ENCODE measurements around the gene LYRM9. TPM values are rescaled to one million over a fixed set of nuclear protein-coding genes. Genes with fewer than 3 reads are reported as not detected.

The LYRM9 gene
- total RNA-seq, 1 donor from 2014 or later, result 8.3 TPM

GRCh38 chr17:27860971-27861664 lies 32.0 kb downstream of the LYRM9 start:
- Histone ChIP-seq H3K9me3 (replicated peaks) (no peaks in the 10 kb centered on the region), H3K4me3 (no peak overlapping the region), H3K27me3 (ENCODE audit: low read depth) (no peaks in the 10 kb centered on the region), H3K36me3 (no peaks in the 10 kb centered on the region), H3K4me1 (no peaks in the 10 kb centered on the region), H3K27ac (replicated peaks) (no peak overlapping the region)
- intact Hi-C loops (cut with micrococcal nuclease), result no loop called here
- TF ChIP-seq CTCF (IDR thresholded peaks at IDR 0.05; ENCODE audit: borderline replicate concordance), result no peak
- DNase-seq, result no peak

DNA sequence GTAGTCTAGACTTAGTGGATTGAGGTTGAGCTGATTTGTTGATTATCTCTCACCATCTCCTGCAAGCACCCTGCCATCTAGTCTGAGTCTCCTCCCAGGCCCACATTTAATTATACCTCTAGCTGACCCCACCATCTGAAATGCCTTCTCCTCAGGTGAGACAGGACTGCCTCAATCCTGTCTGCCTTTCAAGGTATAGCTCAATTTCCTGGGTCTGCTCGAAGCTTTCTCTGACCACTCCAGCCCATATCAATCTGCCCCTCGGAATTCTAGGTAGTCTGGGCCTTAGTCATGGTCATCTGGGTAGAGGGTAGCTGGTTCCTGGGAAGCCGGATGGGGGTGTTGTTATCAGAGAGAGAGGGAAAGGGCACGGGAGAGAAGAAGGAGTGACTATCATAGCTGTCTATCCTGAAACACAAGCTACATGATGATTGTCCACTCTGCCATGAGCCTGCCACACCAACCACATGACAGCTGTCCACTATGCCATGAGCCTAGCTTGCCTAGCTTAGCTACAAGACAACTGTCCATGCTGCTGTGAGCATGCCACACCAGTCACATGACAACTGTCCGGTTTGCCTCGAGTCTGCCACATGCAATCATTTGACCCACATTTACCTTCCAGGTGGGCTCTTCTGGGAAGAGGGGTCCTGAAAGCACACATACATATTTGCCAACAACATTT lies 34.4 kb downstream of the LYRM9 start:
- Histone ChIP-seq H3K27ac (replicated peaks) (no peak overlapping the region), H3K4me3 (no peak overlapping the region), H3K4me1 (no peaks in the 10 kb centered on the region), H3K36me3 (no peaks in the 10 kb centered on the region), H3K27me3 (ENCODE audit: low read depth) (no peaks in the 10 kb centered on the region), H3K9me3 (replicated peaks) (no peaks in the 10 kb centered on the region)
- no peak for DNase-seq
- intact Hi-C loops (cut with micrococcal nuclease), result no loop called here
- TF ChIP-seq CTCF (IDR thresholded peaks at IDR 0.05; ENCODE audit: borderline replicate concordance), result no peak

DNA sequence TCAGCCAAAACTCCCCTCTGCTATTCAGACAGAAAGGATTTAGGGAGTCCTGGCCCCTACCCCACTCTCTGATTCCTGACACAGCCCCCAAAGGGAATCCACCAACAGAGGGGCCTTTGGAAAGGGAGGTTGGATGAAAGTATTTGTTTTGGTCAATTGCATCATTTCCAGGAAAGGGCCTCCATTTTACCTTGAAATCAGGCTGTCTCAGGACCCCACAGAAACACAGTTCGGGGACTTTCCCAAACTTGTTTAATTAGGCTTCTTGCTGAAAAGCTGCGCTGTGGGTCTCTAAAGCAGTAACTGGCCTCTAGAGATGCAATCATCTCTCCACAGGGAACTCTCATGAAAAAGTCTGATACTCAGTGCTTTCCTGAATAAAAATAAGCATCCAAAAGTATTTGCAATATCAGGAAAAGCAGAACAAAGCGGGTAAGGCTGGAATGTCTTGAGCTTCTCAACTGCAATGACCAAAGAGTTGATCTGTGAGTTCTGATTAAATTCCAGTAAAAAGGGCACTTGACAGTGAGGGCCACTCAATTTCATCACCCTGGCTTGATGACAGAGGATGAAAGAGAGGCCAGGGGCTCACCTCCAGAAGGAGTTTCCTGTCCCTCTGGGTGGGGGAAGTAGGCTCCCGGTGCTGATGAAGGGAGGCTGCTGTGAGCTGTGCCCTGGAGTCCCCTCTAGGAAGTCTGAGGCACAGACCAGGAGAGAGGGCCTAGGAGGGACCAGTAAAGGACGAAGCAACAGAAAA lies 36.3 kb downstream of the LYRM9 start:
- Histone ChIP-seq H3K9me3 (replicated peaks) (no peaks in the 10 kb centered on the region), H3K4me1 (no peaks in the 10 kb centered on the region), H3K4me3 (no peak overlapping the region), H3K27ac (replicated peaks) (no peak overlapping the region), H3K36me3 (no peaks in the 10 kb centered on the region), H3K27me3 (ENCODE audit: low read depth) (no peaks in the 10 kb centered on the region)
- DNase-seq, result no peak
- intact Hi-C loops (cut with micrococcal nuclease), result no loop called here
- TF ChIP-seq CTCF (IDR thresholded peaks at IDR 0.05; ENCODE audit: borderline replicate concordance), result no peak

DNA sequence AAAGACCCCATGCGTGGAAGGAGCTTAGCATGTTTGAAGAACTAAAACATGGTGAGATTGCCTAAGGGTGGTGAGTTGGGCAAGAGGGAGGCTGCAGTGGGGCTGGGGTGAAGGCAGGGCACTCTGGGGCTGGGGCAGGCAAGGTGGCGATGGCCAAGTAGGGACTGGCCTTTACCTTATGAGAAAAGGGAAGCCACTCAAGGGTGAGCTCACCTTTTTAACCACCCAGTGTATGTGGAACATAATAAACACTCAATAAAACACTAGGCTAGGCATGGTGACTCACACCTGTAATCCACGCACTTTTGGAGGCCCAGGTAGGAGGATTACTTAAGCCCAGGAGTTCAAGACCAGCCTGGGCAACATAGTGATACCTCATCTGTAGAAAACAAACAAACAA lies 37.7 kb downstream of the LYRM9 start:
- intact Hi-C loops (cut with micrococcal nuclease), result no loop called here
- H3K27me3 ChIP-seq (ENCODE audit: low read depth), result no peaks in the 10 kb centered on the region
- H3K27ac ChIP-seq (replicated peaks), result no peak overlapping the region
- H3K4me3 ChIP-seq, result no peak overlapping the region
- H3K9me3 ChIP-seq (replicated peaks), result no peaks in the 10 kb centered on the region
- no peaks in the 10 kb centered on the region for H3K36me3 ChIP-seq
- H3K4me1 ChIP-seq, result no peaks in the 10 kb centered on the region
- no peak for DNase-seq
- TF ChIP-seq CTCF (IDR thresholded peaks at IDR 0.05; ENCODE audit: borderline replicate concordance), result no peak

- no peak overlapping the region for H3K4me3 ChIP-seq
- intact Hi-C loops (cut with micrococcal nuclease), result no loop called here
- DNase-seq, result no peak
- TF ChIP-seq CTCF (IDR thresholded peaks at IDR 0.05; ENCODE audit: borderline replicate concordance), result no peak
- H3K4me1 ChIP-seq, result no peaks in the 10 kb centered on the region
- H3K36me3 ChIP-seq, result no peaks in the 10 kb centered on the region
- H3K27me3 ChIP-seq (ENCODE audit: low read depth), result no peaks in the 10 kb centered on the region
- no peak overlapping the region for H3K27ac ChIP-seq (replicated peaks)
- no peaks in the 10 kb centered on the region for H3K9me3 ChIP-seq (replicated peaks)
These were observed 39.0 kb downstream of the LYRM9 start for GRCh38 chr17:27854163-27854562.

Data from left ventricle myocardium inferior (tissue), 1 donor.